GM19025 (cell line): ENCODE results near the gene IRF6.

Experiments used
- ATAC-seq: cut with Tn5 transposase; IDR thresholded peaks from one replicate; pipeline ENCODE4 v1.9.1; 2021; ENCODE audit warnings: mild to moderate bottlenecking, low read depth, moderate library complexity; ENCODE audit not compliant: unreplicated experiment

The IRF6 gene

GRCh38 chr1:209737118-209737505, 68.8 kb downstream of the IRF6 start:
- ATAC-seq = no peak

- ATAC-seq = no peak
Observed at GRCh38 chr1:209736490-209737117, 69.3 kb downstream of the IRF6 start.
